Stimulated activated naive CD8-positive, alpha-beta T cell treated with anti-CD3 and anti-CD28 coated beads, Interleukin-15, amount 100 ng/mL, for 72 hours (primary cell): ENCODE measurements around the gene CHIC2.
"Not testable (repeated sequence)": the region's sequence is repeated elsewhere in the genome, so short reads cannot be mapped to it uniquely, and the experiment has no call there.

Experiments used
- ATAC-seq: fragments of 150-1000 bp; cut with Tn5 transposase; 2 replicates; pipeline ENCODE4 v1.10.0; 2021; ENCODE audit warnings: mild to moderate bottlenecking, moderate library complexity
- DNase-seq, 2 donors: peaks; one replicate each; pipeline ENCODE4 v3.0.0; 2021 to 2022
- H3K27ac Mint-ChIP-seq, 2 donors: one replicate each; pipeline ENCODE4 v1.8.0; 2022; ENCODE audit warnings: mild to moderate bottlenecking in 2 of 2, mixed read lengths in 2 of 2, moderate library complexity in 2 of 2
- H3K27me3 Mint-ChIP-seq: one replicate; pipeline ENCODE4 v1.8.0; 2022; ENCODE audit warnings: mixed read lengths
- H3K4me1 Mint-ChIP-seq: one replicate; pipeline ENCODE4 v1.8.0; 2022; ENCODE audit warnings: mild to moderate bottlenecking, mixed read lengths
- H3K4me3 Mint-ChIP-seq, 2 donors: one replicate each; pipeline ENCODE4 v1.8.0; 2022; ENCODE audit warnings: mild to moderate bottlenecking in 2 of 2, mixed read lengths in 2 of 2, moderate library complexity in 1 of 2
- H3K9me3 Mint-ChIP-seq, 2 donors: one replicate each; pipeline ENCODE4 v1.8.0; 2022; ENCODE audit warnings: mixed read lengths in 2 of 2

CHIC2 gene

DNA sequence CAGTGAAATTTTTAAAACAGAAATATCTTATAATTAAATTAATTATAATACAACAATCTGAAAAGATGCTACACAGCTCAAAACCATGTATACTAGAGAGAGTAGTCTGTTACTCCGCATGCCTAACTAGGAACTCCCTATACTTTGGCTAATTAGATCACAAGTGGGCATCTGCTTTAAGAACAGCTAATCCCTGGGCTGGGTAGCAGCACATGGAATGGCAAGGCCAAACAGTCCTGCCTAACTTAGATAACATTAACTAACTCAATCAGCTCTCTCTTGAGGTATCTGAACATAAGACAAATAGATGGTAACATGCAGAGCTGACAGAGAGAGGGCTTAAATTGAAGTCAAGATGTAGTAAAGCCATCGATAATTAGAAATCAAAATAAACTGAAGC is 9.9 kb downstream of the CHIC2 start:
- H3K4me1 Mint-ChIP-seq, result peaks cover 69% of the 10 kb centered on the region
- ATAC-seq, result no peak
- H3K9me3 Mint-ChIP-seq, result no peaks in the 10 kb centered on the region
- H3K4me3 Mint-ChIP-seq, result no peak overlapping the region
- DNase-seq, result no peak
- H3K27me3 Mint-ChIP-seq, result no peaks in the 10 kb centered on the region
- H3K27ac Mint-ChIP-seq, result no peak overlapping the region

- not testable (repeated sequence) for H3K9me3 Mint-ChIP-seq, DNase-seq, H3K4me3 Mint-ChIP-seq, ATAC-seq, H3K27me3 Mint-ChIP-seq, H3K27ac Mint-ChIP-seq
- peaks cover 61% of the 10 kb centered on the region for H3K4me1 Mint-ChIP-seq
Observed at GRCh38 chr4:54053322-54053721, 11.1 kb downstream of the CHIC2 start.

GRCh38 chr4:54050214-54050904 is 14.0 kb downstream of the CHIC2 start:
- ATAC-seq (no peak), DNase-seq (no peak)
- Mint-ChIP-seq H3K27ac (no peak overlapping the region), H3K4me1 (peaks cover 37% of the 10 kb centered on the region), H3K9me3 (no peaks in the 10 kb centered on the region), H3K4me3 (no peak overlapping the region), H3K27me3 (no peaks in the 10 kb centered on the region)

GRCh38 chr4:54043630-54044029 is 20.8 kb downstream of the CHIC2 start:
- not testable (repeated sequence) for ATAC-seq, H3K4me3 Mint-ChIP-seq

GRCh38 chr4:54041933-54042332 is 22.5 kb downstream of the CHIC2 start:
- no peak overlapping the region for H3K4me3 Mint-ChIP-seq

More at GRCh38 chr4:54043630-54044029, 20.8 kb downstream of the CHIC2 start:
- not testable (repeated sequence) for H3K27me3 Mint-ChIP-seq, DNase-seq, H3K9me3 Mint-ChIP-seq, H3K27ac Mint-ChIP-seq
- H3K4me1 Mint-ChIP-seq, result peaks cover 19% of the 10 kb centered on the region

DNA sequence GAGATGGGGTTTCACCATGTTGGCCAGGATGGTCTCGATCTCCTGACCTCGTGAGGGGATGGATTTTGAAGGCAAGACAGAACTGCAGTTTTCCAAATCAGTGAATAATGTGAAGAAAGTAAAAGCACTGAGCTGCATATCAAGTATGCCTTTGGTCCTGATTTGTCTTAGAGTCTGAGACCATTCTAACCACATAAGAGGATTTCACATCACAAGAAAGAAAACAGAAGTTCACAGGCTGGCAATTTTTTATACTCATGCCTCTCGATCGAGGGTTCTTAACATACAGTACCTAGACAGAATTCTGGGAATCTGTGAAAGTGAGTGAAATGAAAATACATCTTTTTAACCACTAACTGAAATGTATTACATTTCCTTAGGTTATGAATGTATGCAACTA is 23.3 kb downstream of the CHIC2 start:
- Mint-ChIP-seq H3K9me3 (peaks cover 0 to 9% of the 10 kb centered on the region in 2 donors), H3K27me3 (no peaks in the 10 kb centered on the region), H3K4me1 (peaks cover 24% of the 10 kb centered on the region), H3K4me3 (no peak overlapping the region), H3K27ac (no peak overlapping the region)
- DNase-seq (no peak), ATAC-seq (peak; percentile 89)

More at GRCh38 chr4:54041933-54042332, 22.5 kb downstream of the CHIC2 start:
- no peak for DNase-seq
- Mint-ChIP-seq H3K9me3 (peaks cover 0 to 9% of the 10 kb centered on the region in 2 donors), H3K27ac (no peak overlapping the region), H3K4me1 (peaks cover 19% of the 10 kb centered on the region), H3K27me3 (no peaks in the 10 kb centered on the region)
- ATAC-seq, result no peak

DNA sequence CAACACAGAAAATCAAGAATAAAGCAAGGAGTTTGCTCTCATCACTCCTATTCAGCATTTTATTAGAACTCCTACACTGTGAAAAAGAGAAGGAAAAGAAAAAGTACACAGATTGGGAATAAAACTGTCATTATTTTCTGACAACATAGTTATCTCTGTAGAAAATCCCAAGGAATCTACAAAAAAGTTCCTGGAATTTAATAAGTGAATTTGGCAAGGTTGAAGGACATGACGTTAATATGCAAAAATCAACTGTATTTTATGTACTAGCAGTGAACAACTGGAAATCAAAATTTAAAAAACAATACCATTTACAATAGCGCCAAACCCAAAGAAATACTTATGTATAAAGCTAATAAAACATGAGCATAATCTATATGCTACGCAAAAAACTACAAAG is 26.3 kb downstream of the CHIC2 start:
- no peak for DNase-seq
- Mint-ChIP-seq H3K27me3 (no peaks in the 10 kb centered on the region), H3K9me3 (no peaks in the 10 kb centered on the region), H3K4me1 (peaks cover 27% of the 10 kb centered on the region), H3K27ac (no peak overlapping the region), H3K4me3 (no peak overlapping the region)
- no peak for ATAC-seq

DNA sequence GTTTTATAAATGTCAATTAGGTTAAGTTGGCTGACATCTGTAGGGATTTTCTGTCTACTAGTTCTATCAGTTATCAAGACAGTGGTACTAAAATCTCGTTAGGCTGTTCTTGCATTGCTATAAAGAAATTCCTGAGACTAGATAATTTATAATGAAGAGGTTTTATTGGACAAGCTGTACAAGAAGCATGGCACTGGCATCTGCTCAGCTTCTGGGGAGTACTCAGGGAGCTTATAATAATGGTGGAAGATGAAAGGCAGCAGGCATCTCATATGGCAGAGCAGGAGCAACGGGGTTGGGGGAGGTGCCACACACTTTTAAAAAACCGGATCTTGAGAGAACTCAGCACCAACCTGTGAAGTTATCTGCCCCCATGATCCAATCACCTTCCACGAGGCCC is 28.2 kb downstream of the CHIC2 start:
- no peak for DNase-seq
- ATAC-seq, result no peak
- H3K27me3 Mint-ChIP-seq, result no peaks in the 10 kb centered on the region
- H3K4me3 Mint-ChIP-seq, result no peak overlapping the region
- peak overlapping the region in 1 of 2 donors; percentile 33 for H3K27ac Mint-ChIP-seq
- peaks cover 28% of the 10 kb centered on the region for H3K4me1 Mint-ChIP-seq
- H3K9me3 Mint-ChIP-seq, result no peaks in the 10 kb centered on the region

DNA sequence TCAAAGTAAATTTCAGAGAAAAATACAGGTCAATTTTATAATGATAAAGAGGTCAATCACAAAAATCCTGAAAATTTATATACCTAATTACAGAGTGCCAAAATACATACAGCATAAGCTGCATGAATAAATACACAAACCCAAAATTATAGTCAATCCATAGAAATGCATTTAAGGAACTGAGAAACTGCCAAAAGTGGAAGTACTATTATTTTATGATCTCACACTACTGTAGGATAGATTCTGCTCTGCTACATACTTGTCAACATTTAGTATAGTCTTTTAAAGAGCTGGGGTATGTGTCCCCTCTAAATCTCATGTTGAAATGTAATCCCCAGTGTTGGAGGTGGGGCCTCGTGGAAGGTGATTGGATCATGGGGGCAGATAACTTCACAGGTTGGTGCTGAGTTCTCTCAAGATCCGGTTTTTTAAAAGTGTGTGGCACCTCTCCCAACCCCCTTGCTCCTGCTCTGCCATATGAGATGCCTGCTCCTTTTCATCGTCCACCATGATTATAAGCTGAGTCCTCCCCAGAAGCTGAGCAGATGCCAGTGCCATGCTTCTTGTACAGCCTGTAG is 31.8 kb downstream of the CHIC2 start:
- Mint-ChIP-seq H3K9me3 (no peaks in the 10 kb centered on the region), H3K27me3 (no peaks in the 10 kb centered on the region), H3K4me3 (no peak overlapping the region), H3K4me1 (peaks cover 30% of the 10 kb centered on the region), H3K27ac (no peak overlapping the region)
- DNase-seq, result no peak
- no peak for ATAC-seq

- DNase-seq (no peak), ATAC-seq (no peak)
- H3K4me1 Mint-ChIP-seq, result peaks cover 13% of the 10 kb centered on the region
- H3K27me3 Mint-ChIP-seq, result no peaks in the 10 kb centered on the region
- H3K4me3 Mint-ChIP-seq, result no peak overlapping the region
- H3K9me3 Mint-ChIP-seq, result no peaks in the 10 kb centered on the region
- no peak overlapping the region for H3K27ac Mint-ChIP-seq
Observed at GRCh38 chr4:54027311-54027710, 37.1 kb downstream of the CHIC2 start.

GRCh38 chr4:54025582-54025981 is 38.8 kb downstream of the CHIC2 start:
- H3K27ac Mint-ChIP-seq, result no peak overlapping the region
- ATAC-seq (no peak), DNase-seq (no peak)
- no peak overlapping the region for H3K4me3 Mint-ChIP-seq
- H3K4me1 Mint-ChIP-seq, result peaks cover 12% of the 10 kb centered on the region
- no peaks in the 10 kb centered on the region for H3K9me3 Mint-ChIP-seq
- no peaks in the 10 kb centered on the region for H3K27me3 Mint-ChIP-seq

GRCh38 chr4:54023019-54023418 is 41.4 kb downstream of the CHIC2 start:
- not testable (repeated sequence) for ATAC-seq, H3K4me1 Mint-ChIP-seq, H3K9me3 Mint-ChIP-seq, H3K27ac Mint-ChIP-seq, DNase-seq, H3K27me3 Mint-ChIP-seq, H3K4me3 Mint-ChIP-seq

GRCh38 chr4:54017974-54018373 is 46.4 kb downstream of the CHIC2 start:
- ATAC-seq (no peak), DNase-seq (no peak)
- H3K4me1 Mint-ChIP-seq, result peaks cover 4% of the 10 kb centered on the region
- no peaks in the 10 kb centered on the region for H3K9me3 Mint-ChIP-seq
- no peak overlapping the region for H3K27ac Mint-ChIP-seq
- no peaks in the 10 kb centered on the region for H3K27me3 Mint-ChIP-seq
- no peak overlapping the region for H3K4me3 Mint-ChIP-seq

DNA sequence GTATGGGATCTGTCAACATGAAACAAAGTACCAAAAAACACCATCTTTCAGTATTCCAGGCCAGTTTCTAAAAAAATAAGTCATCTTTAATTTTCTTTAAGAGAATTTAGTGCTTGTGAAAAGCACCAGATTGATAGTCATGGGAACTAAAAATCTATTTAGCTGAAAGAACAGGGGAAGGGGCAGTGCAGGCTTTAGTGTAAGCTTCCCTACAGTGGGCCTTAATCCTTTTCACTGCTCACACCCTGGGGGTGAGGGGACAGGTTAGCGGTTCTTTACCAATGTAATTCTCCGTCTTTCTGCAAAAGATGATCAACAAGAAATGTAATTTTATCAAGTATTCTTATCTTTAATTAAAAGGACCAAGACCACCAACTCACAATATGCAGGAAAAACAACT is 47.1 kb downstream of the CHIC2 start:
- H3K4me1 Mint-ChIP-seq, result peaks cover 4% of the 10 kb centered on the region
- H3K27me3 Mint-ChIP-seq, result no peaks in the 10 kb centered on the region
- H3K4me3 Mint-ChIP-seq, result no peak overlapping the region
- ATAC-seq (no peak), DNase-seq (no peak)
- H3K27ac Mint-ChIP-seq, result no peak overlapping the region
- no peaks in the 10 kb centered on the region for H3K9me3 Mint-ChIP-seq

DNA sequence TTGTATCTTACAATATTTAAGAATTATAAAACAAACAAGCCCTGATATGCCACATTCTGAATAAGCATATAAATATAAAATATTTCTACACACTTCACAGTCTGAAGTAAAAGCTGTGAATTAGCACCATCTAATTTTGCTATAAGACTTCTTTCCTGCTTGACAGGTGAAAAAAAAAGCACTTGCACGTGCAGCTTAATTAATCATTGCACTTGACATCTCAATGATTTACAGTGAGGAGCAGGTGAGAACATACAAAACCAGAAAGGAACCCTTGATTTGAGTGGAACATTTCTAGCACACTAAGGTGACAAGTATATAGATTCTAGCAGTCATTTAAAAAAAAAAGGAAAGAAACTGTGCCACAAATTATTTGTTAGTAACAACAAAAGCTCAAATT is 47.9 kb downstream of the CHIC2 start:
- H3K9me3 Mint-ChIP-seq, result no peaks in the 10 kb centered on the region
- no peak for ATAC-seq
- peaks cover 4% of the 10 kb centered on the region for H3K4me1 Mint-ChIP-seq

DNA sequence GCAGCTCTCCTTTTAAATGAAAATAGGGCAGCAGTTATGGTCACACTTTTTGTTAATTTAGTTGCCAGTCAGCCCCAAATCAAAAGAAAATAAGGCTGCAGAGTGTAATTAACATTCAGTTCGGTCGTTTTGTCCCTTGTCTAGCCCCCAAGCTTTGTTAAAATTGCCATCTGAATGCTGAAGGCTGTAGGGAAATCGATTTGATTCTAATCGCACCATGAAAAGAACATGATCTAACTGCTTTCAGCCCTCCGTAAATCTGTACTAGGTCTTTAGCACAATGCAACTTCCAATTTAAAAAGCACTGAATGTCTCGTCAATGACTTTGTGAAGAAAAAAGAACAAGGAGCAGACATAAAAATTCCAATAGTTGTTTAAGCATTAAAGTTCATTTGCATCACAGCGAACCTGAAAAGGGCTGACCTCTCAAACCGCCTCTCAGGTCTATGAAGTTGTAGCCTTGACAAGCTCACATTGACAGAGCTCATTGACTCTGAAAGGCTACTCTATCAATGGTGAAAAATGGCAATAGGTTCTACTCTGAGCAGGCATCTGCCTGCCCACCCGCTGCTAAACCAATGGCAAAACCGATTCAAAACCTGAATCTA is 48.9 kb downstream of the CHIC2 start:
- H3K4me1 Mint-ChIP-seq, result peaks cover 4% of the 10 kb centered on the region
- H3K4me3 Mint-ChIP-seq, result no peak overlapping the region
- DNase-seq (no peak), ATAC-seq (no peak)
- no peaks in the 10 kb centered on the region for H3K27me3 Mint-ChIP-seq
- no peak overlapping the region for H3K27ac Mint-ChIP-seq
- H3K9me3 Mint-ChIP-seq, result no peaks in the 10 kb centered on the region

More for the DNA sequence above, 47.9 kb downstream of the CHIC2 start:
- H3K4me3 Mint-ChIP-seq, result no peak overlapping the region
- no peaks in the 10 kb centered on the region for H3K27me3 Mint-ChIP-seq
- DNase-seq, result no peak
- no peak overlapping the region for H3K27ac Mint-ChIP-seq
